OCI-M2 (cell line): Measurements from ENCODE around the gene PSG2.
"Not testable (repeated sequence)": the region's sequence is repeated elsewhere in the genome, so short reads cannot be mapped to it uniquely, and the experiment has no call there.

ENCODE experiments used
- DNase-seq: peaks from one replicate; lab custom pipeline; 2025; ENCODE audit not compliant: unreplicated experiment; lab: John Stamatoyannopoulos, UW

Gene PSG2

GRCh38 chr19:43078311-43078710 lies 4.2 kb downstream of the PSG2 start:
- no peak for DNase-seq

- DNase-seq: not testable (repeated sequence)
Measured at GRCh38 chr19:43077881-43078280, 4.6 kb downstream of the PSG2 start.

DNA sequence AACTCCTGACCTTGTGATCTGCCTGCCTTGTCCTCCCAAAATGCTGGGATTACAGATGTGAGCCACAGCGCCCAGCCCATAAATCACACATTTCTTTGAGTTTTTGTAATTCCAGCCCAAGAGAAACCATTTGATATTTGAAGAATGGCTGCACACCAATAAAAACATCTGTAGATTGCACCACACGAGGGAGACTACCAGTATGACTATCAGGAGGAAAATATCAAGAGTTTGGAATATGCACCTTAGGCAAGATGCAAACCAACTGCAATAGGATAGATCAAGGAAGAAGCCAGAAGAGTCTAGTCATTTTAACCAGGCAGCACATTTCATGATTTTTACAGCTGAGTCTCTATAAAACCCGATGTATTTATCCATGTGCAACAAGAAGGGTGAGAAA lies 20.1 kb downstream of the PSG2 start:
- DNase-seq: not testable (repeated sequence)

DNA sequence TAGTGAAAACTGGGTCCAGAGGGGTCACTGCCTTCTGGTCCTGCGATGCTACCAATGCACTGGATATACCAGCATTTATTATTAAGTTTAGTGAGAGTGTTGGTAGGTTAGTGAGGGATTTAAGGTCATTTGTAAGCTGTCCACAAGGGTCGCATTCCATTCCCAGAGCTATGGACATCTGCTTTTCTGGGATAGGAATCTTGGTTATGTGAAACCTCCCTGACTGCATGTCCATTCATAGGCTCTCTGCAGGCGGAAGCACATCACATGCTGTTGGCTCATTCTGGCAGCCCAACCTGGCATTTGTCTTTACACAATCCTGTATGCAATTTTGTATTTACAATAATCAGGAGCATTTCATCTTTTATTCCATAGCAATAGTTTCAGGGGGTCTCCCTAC lies 21.2 kb downstream of the PSG2 start:
- DNase-seq: not testable (repeated sequence)

DNA sequence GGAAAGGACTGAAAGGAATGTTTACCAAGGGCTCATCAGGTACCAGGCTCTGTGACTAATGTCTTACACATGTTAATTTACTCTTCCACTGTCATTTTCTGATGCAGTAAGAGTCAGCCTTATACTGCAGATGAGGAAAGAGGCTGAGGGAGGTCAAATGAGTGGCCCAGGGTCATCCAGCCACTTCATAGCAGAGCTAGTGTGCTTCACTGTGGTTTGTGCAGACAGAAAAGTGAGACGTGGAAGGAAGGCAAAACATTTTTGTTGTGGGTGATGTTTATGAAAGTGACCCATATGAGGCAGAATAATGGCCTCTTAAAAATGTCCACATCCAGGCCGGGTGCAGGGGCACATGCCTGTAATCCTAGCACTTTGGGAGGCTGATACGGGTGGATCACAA lies 22.2 kb downstream of the PSG2 start:
- DNase-seq: not testable (repeated sequence)

GRCh38 chr19:43059482-43059881 lies 23.0 kb downstream of the PSG2 start:
- not testable (repeated sequence) for DNase-seq

DNA sequence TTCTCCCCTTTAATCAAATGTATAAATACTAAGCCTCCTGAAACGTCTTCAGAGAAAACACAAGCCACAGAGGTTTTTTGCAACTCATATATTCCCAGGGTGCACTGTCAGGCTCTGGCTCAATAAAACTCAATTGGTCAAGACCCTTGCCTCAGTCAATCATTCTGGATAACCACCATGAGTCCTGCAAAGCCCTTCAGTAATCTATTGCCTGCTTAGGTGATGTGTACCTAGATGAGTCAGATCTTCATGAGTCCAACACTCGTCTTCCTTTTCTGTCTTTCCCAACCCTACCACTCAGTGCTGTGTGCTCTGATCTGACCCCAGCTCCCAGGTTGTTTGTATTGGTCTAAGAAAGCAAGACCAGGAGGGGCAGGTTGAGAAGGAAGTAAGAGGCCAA lies 24.1 kb downstream of the PSG2 start:
- DNase-seq: not testable (repeated sequence)

- DNase-seq: not testable (repeated sequence)
Measured at GRCh38 chr19:43047966-43048365, 34.5 kb downstream of the PSG2 start.

GRCh38 chr19:43046578-43046977 lies 35.9 kb downstream of the PSG2 start:
- DNase-seq: not testable (repeated sequence)

- DNase-seq: not testable (repeated sequence)
Measured at GRCh38 chr19:43043492-43044180, 38.9 kb downstream of the PSG2 start.

DNA sequence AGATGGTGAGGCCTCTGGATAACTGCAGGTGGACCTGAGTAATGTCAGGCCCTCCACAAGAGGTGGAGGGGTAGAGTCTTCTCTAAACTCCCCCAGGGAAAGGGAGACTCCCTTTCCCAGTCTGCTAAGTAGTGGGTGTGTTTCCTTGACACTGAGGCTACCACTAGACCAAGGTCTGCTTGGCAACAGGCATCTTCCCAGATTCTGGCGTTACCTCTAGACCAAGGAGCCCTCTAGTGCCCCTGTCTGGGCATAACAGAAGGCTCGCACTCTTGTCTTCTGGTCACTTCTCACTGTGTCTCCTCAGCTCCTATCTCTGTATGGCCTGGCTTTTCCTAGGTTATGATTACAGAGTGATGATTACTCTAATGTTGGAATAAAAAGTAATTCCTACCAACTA lies 50.9 kb downstream of the PSG2 start:
- DNase-seq: not testable (repeated sequence)

GRCh38 chr19:43028866-43029265 lies 53.6 kb downstream of the PSG2 start:
- DNase-seq: no peak

GRCh38 chr19:43027985-43028384 lies 54.5 kb downstream of the PSG2 start:
- not testable (repeated sequence) for DNase-seq

GRCh38 chr19:43027061-43027460 lies 55.4 kb downstream of the PSG2 start:
- not testable (repeated sequence) for DNase-seq

DNA sequence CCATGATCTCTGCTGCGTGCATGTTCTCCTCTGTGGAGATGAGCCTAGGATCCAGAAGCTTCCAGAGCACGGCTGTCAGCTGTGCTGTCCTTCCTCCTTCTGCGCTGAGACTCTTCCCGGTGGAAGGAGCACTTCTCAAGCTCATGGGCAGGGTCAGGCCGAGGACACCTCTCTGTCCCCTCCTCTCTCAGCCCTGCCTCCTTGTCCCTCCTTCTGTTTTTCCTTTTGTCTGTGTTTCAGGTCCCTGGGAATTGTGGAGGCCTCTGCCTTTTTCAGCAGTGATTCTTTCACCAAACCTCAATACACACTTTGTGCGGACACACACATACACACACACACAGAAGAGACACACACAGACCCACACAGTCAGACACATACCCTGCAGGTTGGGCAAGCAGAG lies 56.1 kb downstream of the PSG2 start, which contains the start of gene PSG11:
Gene PSG11, minus strand, starts transcription at position 101 of the 400 bp plus-strand sequence. Its CDS starts 97 bp downstream, at position 4.
- DNase-seq: not testable (repeated sequence)

- not testable (repeated sequence) for DNase-seq
Measured at GRCh38 chr19:43022098-43022497, 60.4 kb downstream of the PSG2 start.

DNA sequence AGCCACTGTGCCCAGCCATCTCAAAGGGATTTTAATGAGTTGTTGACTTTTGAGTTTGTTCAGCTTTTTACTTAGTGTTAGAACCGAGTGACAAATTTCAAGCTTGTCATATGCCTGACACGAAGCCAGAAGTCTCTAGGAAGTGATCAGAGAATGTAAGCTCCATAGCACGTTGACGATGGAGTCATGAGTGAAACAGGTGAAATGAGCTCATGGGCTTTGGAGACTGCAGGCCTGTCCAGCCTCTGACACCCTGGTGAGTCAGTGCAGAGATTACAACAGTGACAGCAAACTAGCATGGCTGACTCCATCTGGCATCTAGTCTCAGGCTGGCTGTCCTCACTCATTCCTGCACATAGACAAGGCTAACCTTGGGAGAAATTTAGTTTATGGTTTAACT lies 60.9 kb downstream of the PSG2 start:
- DNase-seq: not testable (repeated sequence)

GRCh38 chr19:43019588-43019987 lies 62.9 kb downstream of the PSG2 start:
- not testable (repeated sequence) for DNase-seq
